Stimulated activated CD4-positive, alpha-beta T cell treated with anti-CD3 and anti-CD28 coated beads, Interleukin-2, amount 100 ng/mL, for 48 hours (primary cell): Measurements from ENCODE around the gene TMEM59L.

Source experiments
- DNase-seq, 2 donors: peaks; one replicate each; pipeline ENCODE4 v3.0.0-alpha.2; 2020

TMEM59L gene

GRCh38 chr19:18609717-18610051 is 3.0 kb upstream of the TMEM59L start:
- DNase-seq: no peak

DNA sequence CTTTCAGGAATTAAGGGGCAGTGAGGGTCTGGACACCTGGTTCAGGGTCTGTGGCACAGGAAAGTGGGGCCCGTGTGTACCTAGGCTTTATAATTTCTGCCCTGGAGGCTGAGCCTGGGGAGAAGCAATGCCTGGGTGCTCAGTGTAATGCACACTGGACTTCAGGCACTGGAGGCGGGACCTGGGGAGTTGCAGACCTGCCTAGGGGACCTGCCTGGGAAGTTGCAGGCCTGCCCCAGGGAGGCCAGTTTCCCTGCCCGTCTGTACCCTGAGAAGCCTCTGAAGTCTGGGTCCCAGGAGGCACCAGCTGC is 2.5 kb upstream of the TMEM59L start:
- DNase-seq: no peak

- DNase-seq: no peak
Observed at GRCh38 chr19:18610556-18611326, 1.9 kb upstream of the TMEM59L start.

DNA sequence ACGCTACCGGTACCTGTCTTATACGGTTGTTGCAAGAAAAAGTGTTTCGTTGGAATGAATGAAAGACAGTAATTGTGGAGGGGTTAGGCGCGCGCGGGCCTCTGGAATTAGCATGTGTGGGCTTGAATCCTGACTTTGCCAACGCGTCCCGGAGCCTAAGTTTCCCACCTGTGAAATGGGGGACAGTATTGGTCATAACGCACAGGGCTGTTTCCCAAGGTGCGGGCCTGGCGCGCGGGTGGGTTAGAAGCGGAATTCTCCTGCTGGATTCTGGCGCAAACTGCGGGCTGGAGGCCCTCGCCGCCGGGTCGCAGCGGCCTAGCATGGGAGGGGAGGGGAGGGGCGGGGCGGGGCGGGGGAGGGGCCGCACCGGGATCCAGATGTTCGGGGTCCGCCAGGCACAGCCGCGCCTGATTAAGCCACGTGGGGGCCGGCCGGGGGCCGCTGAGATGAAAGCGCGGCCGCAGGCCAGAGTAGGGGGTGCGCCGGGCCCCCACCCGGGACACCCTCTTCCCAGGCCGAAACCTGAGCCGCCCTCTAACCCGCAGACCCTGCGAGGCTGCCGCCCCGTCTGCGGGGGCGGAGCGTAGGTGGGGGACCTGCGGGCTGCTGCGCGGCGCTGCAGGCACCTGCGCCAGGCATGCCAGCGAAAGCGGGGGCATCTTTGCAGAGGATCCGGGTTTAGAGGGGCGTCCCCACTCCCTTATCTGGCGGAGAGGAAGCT is 1.2 kb upstream of the TMEM59L start:
- DNase-seq: no peak

DNA sequence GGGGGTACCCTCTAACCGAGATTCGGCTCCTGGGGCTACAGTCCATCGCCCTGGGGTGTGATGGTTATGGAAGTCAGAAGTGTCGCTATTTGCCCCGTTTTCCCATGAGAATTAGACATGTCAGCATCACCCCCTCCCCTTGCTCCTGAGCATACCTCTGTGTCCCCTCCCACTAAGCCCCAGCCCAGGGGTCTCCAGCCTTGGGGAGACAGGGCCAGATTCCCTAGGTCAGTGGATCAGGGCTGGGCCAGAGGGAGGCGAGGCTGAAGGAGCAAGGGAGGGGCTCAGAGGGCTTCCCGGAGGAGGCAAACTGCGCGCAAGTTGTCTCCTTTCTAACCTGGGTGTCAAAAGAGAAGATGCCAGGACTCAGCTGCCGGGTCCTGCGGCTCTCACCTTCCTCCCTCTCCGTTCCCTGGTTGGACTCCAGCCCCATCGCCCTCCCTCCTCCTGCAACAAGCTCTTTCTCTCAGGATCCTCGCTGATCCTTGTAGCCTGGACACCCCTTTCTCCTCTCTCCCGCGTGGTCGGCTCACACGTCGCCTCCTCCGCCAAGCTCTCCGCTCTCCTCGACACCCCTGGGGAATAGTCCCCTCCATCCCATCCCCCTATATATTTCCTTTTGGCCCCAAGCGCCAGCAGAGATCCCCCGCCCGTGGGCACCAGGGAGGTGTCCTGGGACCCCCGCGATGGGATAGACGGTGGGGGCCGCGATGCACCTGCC is 459 bp upstream of the TMEM59L start:
- DNase-seq: no peak

- no peak for DNase-seq
Observed at GRCh38 chr19:18613589-18614234, 1.0 kb downstream of the TMEM59L start.

- DNase-seq: no peak
Observed at GRCh38 chr19:18616023-18616422, 3.4 kb downstream of the TMEM59L start.

GRCh38 chr19:18617562-18617961 is 4.9 kb downstream of the TMEM59L start:
- no peak for DNase-seq

- DNase-seq: no peak
Observed at GRCh38 chr19:18618236-18618635, 5.6 kb downstream of the TMEM59L start.

- DNase-seq: no peak
Observed at GRCh38 chr19:18620311-18620710, 7.6 kb downstream of the TMEM59L start.

- DNase-seq: no peak
Observed at GRCh38 chr19:18620902-18621301, 8.2 kb downstream of the TMEM59L start.

GRCh38 chr19:18626906-18627305 is 14.2 kb downstream of the TMEM59L start:
- DNase-seq: no peak

GRCh38 chr19:18629166-18630088 is 16.8 kb downstream of the TMEM59L start:
- DNase-seq: no peak

DNA sequence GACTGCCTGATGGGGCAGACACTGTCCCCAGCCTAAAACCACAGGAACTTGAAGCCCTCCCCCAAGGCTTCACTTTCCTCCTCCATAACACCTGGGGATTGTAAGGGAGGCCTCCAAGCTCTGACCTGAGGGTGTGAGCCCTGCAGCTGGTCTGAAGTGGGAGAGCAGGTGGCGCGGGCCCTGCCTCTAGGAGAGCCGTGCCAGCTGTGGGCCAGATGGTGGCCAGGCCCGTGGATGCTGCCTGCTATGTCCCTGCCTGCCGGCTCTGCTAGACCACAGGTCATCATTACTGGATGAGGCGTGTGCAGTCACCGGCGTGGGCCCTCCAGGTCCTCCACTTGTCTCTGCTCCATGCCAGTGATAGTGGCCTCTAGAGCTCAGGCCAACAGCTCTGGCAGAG is 20.7 kb downstream of the TMEM59L start:
- DNase-seq: no peak

GRCh38 chr19:18634612-18635297 is 22.1 kb downstream of the TMEM59L start:
- DNase-seq: no peak

- no peak for DNase-seq
Observed at GRCh38 chr19:18635831-18636182, 23.1 kb downstream of the TMEM59L start.

DNA sequence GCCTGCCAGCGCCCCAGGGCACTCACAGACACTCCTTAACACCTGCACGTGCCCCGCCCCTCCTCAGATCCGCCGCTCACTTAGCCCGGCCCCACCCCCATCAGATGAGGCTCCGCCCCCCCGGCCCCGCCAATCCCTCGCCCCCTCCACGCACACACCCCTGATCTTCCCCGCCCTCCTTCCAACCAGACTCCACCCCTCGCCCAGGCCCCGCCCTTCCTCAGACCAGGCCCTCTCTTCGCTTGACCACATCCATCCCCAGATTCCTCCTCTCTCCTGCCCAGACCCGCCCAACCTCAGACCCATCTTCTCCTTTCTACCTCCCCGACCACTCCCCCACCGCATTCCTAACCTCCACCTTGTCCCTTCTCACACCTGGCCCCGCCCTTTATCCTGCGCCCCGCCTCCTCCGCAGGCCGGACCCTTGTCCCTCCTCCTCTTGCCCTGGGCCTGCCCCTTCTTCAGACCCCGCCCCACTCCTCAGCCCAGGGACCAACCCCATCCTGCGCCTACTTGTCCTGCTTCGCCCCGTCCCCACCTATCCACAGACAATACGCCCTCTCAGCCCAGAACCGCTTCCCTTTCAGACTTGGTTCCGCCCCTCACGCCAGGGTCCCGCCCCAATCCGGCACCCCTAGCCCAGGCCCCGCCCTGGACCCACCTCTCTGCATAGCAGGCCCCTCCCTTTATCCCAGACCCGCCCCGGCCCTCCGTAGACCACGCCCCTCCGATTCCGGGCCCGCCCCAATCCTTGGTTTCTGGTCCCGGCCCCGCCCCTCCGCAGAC is 23.7 kb downstream of the TMEM59L start:
- peak; percentile 100 for DNase-seq

DNA sequence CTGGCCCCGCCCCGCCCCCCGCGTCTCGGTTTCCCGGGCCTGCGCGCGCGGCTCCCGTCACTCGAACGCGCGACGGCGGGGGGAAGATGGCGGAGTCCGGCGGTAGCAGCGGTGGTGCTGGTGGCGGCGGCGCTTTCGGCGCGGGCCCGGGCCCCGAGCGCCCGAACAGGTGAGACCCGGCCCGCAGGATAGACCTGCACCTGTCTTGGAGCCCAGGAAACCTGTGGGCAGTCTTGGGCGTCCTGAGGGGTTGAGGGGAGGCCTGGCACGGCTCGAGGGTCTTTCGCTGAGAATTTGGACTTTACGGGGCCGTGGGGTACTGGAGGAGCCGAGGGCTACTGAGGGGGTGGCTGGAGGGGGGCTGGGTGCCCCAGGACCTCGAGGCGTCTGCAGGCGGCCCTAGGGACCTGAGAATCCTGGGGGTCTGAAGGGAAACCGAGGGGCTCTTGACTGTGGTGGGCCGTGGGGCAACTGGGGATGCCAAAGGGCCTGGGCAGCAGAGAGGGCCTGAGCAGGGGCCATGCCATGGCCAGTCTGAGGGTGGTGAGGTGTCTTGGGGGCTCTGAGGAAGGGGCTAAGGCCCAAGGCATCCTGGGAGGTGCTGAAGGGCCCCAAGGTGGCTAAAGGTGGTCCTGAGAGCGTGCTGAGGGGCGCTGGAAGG is 24.4 kb downstream of the TMEM59L start, which contains the start of gene KLHL26:
KLHL26 (plus strand) TSS at position 60 of the 661 bp plus-strand sequence; CDS start at position 87, 27 bp downstream.
- no peak for DNase-seq

GRCh38 chr19:18637673-18638630 is 25.3 kb downstream of the TMEM59L start:
- no peak for DNase-seq
